Activated CD4-positive, alpha-beta T cell treated with anti-CD3 and anti-CD28 coated beads, Interleukin-2, amount 50 U/mL, for 24 hours (primary cell): Measurements from ENCODE around the gene TSPAN10.

ENCODE experiments used
- DNase-seq, 2 donors: peaks; one replicate each; pipeline ENCODE4 v3.0.0-alpha.2; 2020; ENCODE audit warnings: low read depth in 1 of 2, low spot score in 1 of 2

Gene TSPAN10

GRCh38 chr17:81631482-81631881, 5.5 kb upstream of the TSPAN10 start:
- DNase-seq, result no peak

- DNase-seq, result no peak
Measured at GRCh38 chr17:81635431-81635830, 1.6 kb upstream of the TSPAN10 start.

GRCh38 chr17:81635973-81636504, 957 bp upstream of the TSPAN10 start:
- DNase-seq, result no peak

DNA sequence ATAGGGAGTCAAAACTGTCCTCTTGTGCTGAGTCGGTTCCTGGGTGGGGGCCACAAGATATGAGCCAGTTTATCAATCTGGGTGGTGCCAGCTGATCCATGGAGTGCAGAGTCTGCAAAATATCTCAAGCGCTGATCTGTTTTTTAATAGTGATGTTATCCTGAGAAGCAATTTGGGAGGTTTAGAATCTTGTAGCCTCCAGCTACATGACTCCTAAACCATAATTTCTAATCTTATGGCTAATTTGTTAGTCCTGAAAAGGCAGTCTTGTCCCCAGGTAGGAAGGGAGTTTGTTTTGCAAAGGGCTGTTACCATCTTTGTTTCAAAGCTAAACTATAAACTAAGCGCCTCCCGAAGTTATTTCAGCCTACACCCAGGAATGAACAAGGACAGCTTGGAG, 1.7 kb downstream of the TSPAN10 start:
- DNase-seq, result no peak

- no peak for DNase-seq
Measured at GRCh38 chr17:81640011-81640410, 3.0 kb downstream of the TSPAN10 start.

DNA sequence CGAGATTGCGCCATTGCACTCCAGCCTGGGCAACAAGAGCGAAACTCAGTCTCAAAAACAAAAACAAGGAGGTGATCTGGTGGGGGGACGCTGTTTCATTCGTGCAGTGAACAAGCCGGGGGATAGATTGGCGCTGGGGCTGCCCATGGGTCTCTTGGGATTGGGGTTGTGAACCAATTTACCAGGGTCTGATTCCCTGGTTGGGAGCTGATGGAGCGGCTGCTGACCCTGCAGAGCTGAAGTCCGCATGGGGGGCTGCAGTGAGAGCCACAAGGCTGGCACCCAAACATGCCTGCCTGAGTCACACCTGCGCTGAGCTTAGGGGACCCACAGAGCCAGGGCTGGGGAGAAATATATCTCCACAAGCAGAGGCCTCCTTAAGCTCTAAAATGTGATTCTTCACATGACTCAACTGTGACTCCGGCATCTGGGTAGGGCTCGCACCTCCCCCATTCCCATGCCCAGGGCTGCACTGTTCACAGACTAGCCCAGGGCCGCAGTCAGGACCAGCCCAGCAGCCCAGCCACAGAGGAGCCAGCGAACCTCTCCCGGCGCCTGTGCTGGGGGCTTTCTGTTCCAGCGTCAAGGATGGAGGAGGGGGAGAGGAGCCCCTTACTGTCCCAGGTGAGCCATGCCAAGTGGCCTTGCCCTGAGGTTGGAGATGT, 5.0 kb downstream of the TSPAN10 start:
- no peak for DNase-seq

DNA sequence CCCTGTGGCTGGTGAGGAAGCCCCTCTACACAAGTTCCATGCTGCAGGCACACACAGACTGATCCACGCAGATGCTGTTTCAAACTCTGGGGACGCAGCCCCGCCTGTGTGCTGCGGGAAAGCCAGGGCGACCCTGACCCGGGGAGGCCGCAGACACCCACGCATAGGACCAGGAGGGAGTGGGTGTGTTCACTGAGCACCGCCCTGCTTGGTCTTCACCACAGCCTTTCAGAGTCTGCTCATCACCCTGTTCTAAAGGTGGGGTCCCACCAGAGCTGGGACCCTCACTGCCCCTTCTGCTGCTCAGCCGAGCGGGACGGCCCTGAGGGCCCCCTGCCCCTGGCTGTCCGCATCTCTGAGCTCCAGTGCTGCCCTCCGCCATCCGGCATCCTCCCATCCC, 7.5 kb downstream of the TSPAN10 start:
- no peak for DNase-seq

DNA sequence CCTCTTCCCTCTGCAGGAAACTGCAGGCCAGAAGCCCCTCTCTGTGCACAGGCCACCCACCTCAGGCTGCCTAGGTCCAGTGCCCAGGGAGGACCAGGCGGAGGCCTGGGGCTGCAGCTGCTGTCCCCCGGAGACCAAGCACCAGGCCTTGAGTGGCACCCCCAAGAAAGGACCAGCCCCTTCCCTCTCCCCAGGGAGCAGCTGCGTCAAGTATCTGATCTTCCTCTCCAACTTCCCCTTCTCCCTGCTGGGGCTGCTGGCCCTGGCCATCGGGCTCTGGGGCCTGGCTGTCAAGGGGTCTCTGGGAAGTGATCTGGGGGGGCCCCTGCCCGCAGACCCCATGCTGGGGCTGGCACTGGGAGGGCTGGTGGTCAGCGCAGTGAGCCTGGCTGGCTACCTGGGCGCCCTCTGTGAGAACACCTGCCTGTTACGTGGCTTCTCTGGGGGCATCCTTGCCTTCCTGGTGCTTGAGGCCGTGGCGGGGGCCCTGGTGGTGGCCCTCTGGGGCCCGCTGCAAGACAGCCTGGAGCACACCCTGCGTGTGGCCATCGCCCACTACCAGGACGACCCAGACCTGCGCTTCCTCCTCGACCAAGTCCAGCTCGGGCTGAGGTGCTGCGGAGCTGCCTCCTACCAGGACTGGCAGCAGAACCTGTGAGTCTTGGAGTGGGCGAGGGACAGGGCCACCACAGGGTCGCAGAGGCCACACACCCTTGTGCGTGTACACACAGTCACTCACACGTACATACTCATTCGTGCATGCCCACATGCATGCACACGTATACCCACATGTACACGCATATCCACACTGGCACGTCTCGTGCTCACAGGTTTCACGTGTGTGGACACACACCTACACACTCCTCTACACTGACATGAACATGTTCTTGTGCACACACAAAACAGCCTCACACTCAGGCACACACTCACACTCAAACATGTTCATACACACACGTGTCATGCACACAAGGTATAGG, 8.3 kb downstream of the TSPAN10 start:
- DNase-seq, result no peak

GRCh38 chr17:81646869-81647600, 10.0 kb downstream of the TSPAN10 start:
- DNase-seq, result no peak

DNA sequence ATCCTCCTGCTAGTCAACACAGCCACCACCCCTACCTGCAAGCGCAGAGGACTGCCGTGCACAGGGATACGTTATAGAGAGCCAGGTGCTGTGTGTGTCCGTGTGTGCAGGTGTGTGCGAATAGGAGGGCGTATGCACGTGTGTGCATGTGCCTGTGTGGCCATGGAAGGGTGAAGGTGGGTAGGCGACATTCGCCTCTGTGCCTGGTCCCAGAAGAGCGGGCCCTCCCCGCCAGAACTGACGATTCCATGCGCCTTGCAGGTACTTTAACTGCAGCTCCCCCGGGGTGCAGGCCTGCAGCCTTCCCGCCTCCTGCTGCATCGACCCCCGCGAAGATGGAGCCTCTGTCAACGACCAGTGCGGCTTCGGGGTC, 10.6 kb downstream of the TSPAN10 start:
- DNase-seq, result no peak

DNA sequence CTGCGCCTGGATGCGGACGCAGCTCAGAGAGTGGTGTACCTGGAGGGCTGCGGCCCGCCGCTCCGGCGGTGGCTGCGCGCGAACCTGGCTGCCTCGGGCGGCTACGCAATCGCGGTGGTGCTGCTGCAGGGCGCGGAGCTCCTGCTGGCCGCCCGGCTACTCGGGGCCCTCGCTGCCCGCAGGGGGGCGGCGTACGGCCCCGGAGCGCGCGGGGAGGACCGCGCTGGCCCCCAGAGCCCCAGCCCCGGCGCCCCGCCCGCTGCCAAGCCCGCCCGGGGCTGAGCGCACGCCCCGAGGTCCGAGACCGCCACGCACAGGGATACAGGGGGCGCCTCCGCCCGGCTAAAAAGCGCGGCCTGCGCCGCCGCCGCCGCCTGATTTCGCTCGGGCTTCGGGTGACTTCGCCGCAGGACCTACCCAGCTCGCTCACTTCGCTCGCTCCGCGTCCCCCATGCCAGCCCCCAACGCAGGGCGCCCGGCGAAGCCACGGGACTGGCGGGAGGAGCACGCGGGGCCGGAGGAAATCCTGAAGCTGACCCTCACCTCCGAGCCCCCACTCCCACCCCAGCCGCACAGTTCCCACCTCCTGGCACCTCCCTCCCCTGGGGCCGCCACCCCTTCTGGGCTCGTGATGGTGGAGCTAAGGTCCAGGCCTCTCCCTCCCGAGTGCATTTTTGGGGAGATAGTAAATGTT, 11.2 kb downstream of the TSPAN10 start:
- DNase-seq, result no peak

DNA sequence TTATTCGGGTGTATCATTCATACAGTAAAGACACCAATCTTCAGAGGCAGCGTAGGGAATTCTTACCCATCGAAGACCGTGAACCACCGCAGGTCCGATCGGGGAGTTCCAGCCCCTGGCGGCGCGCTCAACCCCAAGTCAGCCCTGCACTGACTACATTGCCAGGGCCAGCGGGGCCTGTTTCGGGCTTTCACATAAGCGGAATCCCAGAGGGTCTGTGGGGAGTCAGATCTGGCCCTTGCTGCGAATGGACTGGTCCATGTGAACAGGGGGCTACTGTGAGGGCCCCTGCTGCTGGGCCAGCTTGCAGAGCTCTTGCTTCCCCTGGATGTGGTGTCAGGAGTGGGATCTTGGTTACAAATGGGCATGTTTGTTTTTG, 11.7 kb downstream of the TSPAN10 start:
- DNase-seq, result no peak

GRCh38 chr17:81650951-81651350, 14.0 kb downstream of the TSPAN10 start:
- DNase-seq, result no peak

- DNase-seq, result no peak
Measured at GRCh38 chr17:81651692-81652091, 14.7 kb downstream of the TSPAN10 start.

DNA sequence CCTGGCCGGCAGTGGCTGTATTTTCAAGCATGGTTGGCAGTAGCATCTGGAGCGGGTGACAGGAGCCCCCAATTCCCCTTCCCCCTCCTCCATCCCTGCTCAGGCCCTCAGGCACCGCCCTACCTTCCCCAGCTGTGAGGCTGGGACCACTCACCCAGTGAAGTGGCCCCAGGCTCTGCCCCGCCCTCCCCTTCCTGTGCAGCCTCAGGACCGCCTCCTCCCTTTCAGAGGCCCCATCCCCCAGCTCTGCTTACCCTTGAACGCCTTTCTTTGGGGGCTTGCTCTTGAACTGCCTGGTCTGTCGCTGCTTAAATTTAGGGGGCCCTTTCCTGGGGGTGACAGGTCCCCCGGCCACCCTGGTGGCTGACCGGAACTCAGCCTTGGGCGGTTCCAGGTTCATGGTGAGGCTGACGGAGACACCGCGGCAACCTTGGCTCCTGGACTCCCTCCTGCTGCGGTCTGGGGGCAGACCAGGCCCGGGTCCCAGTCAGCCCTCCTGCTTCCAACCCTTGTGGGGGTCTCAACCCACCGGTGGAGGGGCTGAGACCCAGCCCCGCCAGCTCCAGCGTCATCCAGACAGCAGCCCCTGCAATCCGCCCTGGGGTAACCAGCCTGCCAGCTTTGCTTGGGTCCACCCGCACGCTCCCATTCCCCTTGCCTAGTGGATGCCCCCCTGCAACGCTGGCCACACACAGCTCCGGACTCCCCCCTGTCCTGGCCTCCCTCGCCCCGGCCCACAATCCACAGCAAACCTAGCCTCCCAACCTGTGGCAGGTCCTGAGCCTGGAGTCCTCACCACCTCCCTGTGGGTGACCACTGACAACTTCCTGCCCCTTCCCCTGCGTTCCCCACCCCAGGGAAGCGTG, 16.1 kb downstream of the TSPAN10 start:
- no peak for DNase-seq

DNA sequence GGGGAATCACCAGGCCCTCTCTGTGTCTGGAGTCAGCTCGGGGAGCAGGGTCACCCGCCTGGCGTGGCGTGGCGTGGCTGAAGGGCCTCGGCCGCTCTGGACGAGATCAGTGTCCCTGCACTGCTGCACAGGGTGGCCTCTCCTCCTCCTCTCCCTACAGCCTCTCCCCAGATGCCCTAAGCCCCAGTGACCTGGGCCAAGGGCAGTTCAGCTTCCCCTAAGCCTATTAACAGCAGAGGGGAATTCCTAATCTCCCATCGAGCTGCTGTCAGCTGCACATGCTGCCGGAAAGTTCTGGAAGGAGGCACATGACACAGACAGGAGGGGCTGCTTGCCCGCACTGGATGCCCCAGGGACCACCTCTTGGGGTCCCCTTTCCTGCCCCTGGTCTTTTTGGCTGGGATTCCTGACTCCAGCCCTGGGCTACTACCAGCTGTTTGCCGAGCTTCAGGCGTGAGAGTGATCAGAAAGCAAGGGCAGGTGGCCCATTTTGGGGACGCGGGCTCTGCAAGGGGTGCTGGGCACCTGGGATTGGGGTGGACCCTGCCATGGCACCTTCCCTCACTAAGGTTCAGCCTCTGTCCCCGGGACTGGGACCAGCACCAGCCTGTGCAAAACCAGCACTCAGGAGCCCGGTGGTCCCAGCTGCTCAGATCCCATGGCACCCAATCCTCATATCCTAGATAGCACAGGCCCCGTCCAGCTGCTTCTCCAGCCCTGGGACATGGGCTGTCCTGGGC, 18.6 kb downstream of the TSPAN10 start:
- no peak for DNase-seq

DNA sequence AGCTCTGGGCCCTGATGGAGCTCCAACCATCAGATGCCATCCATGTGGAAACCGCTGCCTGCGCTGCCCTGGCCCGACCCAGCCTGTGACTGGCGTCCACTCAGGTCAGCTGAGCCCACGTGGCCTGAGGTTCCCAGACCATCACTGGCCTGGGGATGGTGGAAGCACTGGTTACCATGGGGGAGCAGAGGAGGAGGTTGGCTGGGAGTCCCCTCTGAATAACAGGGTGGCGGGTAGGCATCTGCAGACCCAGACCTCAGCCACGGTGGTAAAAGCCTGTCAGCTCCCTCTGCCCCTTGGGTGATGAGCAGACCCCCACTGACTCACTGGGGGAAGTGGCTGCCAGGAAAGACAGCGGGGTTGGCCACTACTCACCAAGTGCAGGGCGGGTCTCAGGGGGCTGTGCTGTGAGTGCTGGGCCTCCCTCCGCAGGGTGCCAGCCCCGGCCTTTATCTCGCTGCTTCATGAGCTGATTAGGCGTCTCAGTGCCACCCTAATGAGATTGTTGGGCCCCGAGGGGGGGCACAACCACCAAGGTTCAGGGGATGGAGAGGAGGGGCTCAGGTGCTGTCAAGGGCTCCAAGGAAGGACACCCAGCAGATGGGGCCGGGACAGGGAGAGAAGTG, 19.2 kb downstream of the TSPAN10 start, which contains the start of gene PDE6G:
Gene PDE6G (minus strand): TSS at position 425 of the 626 bp plus-strand sequence. CDS start 3,237 bp downstream, outside the sequence.
- DNase-seq, result no peak

GRCh38 chr17:81656835-81657234, 19.8 kb downstream of the TSPAN10 start:
- no peak for DNase-seq

GRCh38 chr17:81659038-81659437, 22.0 kb downstream of the TSPAN10 start:
- DNase-seq, result no peak
